Fibroblast of lung (primary cell): ENCODE measurements around the gene ASTN2. TPM values are rescaled to one million over a fixed set of nuclear protein-coding genes. Genes with fewer than 3 reads are reported as not detected.

Source experiments
- DNase-seq, 2 donors: peaks; one replicate each; pipeline versions ENCODE4 v3.0.0 to v3.0.0-alpha.2; 2010; ENCODE audit warnings: low read depth in 2 of 2
- H2AFZ ChIP-seq: 2 replicates; pipeline ENCODE4 v1.5.1; 2012; ENCODE audit warnings: low read length, control low read depth, inconsistent platforms
- H3K27ac ChIP-seq: 2 replicates; pipeline ENCODE4 v1.5.1; 2011; ENCODE audit warnings: low read length, control low read depth; ENCODE audit not compliant: insufficient read depth
- H3K27me3 ChIP-seq: 2 replicates; pipeline ENCODE4 v1.5.1; 2011; ENCODE audit warnings: mild to moderate bottlenecking, low read length; ENCODE audit not compliant: control insufficient read depth, insufficient read depth
- H3K36me3 ChIP-seq: 2 replicates; pipeline ENCODE4 v1.5.1; 2011; ENCODE audit warnings: low read length; ENCODE audit not compliant: control insufficient read depth, insufficient read depth
- H3K4me1 ChIP-seq: 2 replicates; pipeline ENCODE4 v1.5.1; 2011; ENCODE audit warnings: low read length; ENCODE audit not compliant: control insufficient read depth, insufficient read depth; ENCODE audit errors: extremely low read depth
- H3K4me2 ChIP-seq: 2 replicates; pipeline ENCODE4 v1.5.1; 2011; ENCODE audit warnings: low read length, control low read depth; ENCODE audit not compliant: insufficient read depth; ENCODE audit errors: extremely low read depth
- H3K4me3 ChIP-seq, 4 experiments: fragments of 200-600 bp in 1 of 4; sonication (generic) in 1 of 4; replicated peaks in 1 of 4; 2 replicates each; pipeline ENCODE4 v1.5.1; 2011 to 2016; ENCODE audit warnings: low read length in 4 of 4, low read depth in 3 of 4, mild to moderate bottlenecking in 3 of 4, control low read depth in 2 of 4, inconsistent platforms in 1 of 4, mixed read lengths in 1 of 4; ENCODE audit not compliant: insufficient read depth in 1 of 4; ENCODE audit errors: control extremely low read depth in 1 of 4
- H3K79me2 ChIP-seq: 2 replicates; pipeline ENCODE4 v1.5.1; 2012; ENCODE audit warnings: mild to moderate bottlenecking, low read length, inconsistent platforms; ENCODE audit not compliant: control insufficient read depth, insufficient read depth
- H3K9ac ChIP-seq: 2 replicates; pipeline ENCODE4 v1.5.1; 2011; ENCODE audit warnings: mild to moderate bottlenecking, low read length, control low read depth; ENCODE audit not compliant: insufficient read depth
- H3K9me3 ChIP-seq: 2 replicates; pipeline ENCODE4 v1.5.1; 2012; ENCODE audit warnings: low read depth, low read length; ENCODE audit not compliant: control insufficient read depth, insufficient read depth
- H4K20me1 ChIP-seq: 2 replicates; pipeline ENCODE4 v1.5.1; 2011; ENCODE audit warnings: low read length; ENCODE audit not compliant: control insufficient read depth, insufficient read depth; ENCODE audit errors: extremely low read depth
- EZH2 ChIP-seq: IDR thresholded peaks from 2 replicates; pipeline ENCODE4 v1.5.1; 2012; ENCODE audit warnings: low read length, control low read depth, mild to moderate bottlenecking; ENCODE audit errors: missing control alignments
- polyA plus RNA-seq, 2 donors: library from polyadenylated mRNA; depleted of rRNA in 1 of 2; stranded (reverse) in 1 of 2; unstranded in 1 of 2; fragments of >200 nt; gene quantifications; 2 replicates each; pipeline ENCODE4 v1.2.1, GENCODE V29; 2011 to 2012; ENCODE audit warnings: missing spikeins in 1 of 2
- total RNA-seq: library from RNA; depleted of rRNA; stranded (reverse); fragments of >200 nt; gene quantifications from 2 replicates; pipeline ENCODE4 v1.2.1, GENCODE V29; 2014
- TF ChIP-seq, protein P1 (sequence below), 2 donors: IDR thresholded peaks in 1 of 2; conservative IDR thresholded peaks in 1 of 2; 1 replicate in 1 of 2; 2 replicates in 1 of 2; pipeline ENCODE4 v1.5.1; 2011 to 2012; ENCODE audit warnings: low read length in 2 of 2, control low read depth in 1 of 2, inconsistent platforms in 1 of 2, low read depth in 1 of 2, mild to moderate bottlenecking in 1 of 2

ASTN2 gene
- total and polyA plus RNA-seq, 2 donors (not counting 1 experiment from before 2014, with no cell fraction given): 2.2 to 19.2 TPM

DNA sequence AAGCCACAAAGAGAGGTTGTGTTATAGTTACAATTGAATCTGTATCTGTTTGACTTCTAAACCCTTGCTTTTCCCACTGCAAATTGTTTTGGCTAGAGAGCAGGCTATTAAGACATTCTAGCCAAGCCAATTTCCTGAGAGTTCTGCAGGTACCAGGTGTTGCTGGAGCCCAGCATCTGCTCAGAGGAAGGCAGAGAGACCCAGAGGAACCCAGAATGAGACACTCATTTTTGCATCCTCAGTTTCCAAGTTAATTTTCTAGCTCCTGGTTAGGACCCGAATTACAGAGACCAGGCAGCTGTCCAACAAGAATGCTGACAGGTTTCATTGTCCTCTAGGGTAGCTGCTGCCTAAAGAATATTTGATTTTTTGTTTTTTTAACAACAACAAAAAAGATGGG, 461.6 kb downstream of the ASTN2 start:
- no peak overlapping the region for H2AFZ ChIP-seq
- no peak for DNase-seq
- H3K4me3 ChIP-seq: no peak overlapping the region
- H3K9ac ChIP-seq: no peak overlapping the region
- peaks cover 9% of the 10 kb centered on the region for H3K4me1 ChIP-seq
- no peak overlapping the region for H3K4me2 ChIP-seq
- H3K27ac ChIP-seq: no peak overlapping the region
- no peaks in the 10 kb centered on the region for H3K27me3 ChIP-seq
- no peaks in the 10 kb centered on the region for H4K20me1 ChIP-seq
- H3K9me3 ChIP-seq: no peaks in the 10 kb centered on the region
- no peaks in the 10 kb centered on the region for H3K36me3 ChIP-seq
- no peaks in the 10 kb centered on the region for H3K79me2 ChIP-seq
- TF ChIP-seq, protein P1, sequence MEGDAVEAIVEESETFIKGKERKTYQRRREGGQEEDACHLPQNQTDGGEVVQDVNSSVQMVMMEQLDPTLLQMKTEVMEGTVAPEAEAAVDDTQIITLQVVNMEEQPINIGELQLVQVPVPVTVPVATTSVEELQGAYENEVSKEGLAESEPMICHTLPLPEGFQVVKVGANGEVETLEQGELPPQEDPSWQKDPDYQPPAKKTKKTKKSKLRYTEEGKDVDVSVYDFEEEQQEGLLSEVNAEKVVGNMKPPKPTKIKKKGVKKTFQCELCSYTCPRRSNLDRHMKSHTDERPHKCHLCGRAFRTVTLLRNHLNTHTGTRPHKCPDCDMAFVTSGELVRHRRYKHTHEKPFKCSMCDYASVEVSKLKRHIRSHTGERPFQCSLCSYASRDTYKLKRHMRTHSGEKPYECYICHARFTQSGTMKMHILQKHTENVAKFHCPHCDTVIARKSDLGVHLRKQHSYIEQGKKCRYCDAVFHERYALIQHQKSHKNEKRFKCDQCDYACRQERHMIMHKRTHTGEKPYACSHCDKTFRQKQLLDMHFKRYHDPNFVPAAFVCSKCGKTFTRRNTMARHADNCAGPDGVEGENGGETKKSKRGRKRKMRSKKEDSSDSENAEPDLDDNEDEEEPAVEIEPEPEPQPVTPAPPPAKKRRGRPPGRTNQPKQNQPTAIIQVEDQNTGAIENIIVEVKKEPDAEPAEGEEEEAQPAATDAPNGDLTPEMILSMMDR (conservative IDR thresholded peaks at IDR 0.05 in 1 of 2, IDR thresholded peaks at IDR 0.05 in 1 of 2; ENCODE audit: low read depth in 1 of 2, low read length in 2 of 2): no peak

DNA sequence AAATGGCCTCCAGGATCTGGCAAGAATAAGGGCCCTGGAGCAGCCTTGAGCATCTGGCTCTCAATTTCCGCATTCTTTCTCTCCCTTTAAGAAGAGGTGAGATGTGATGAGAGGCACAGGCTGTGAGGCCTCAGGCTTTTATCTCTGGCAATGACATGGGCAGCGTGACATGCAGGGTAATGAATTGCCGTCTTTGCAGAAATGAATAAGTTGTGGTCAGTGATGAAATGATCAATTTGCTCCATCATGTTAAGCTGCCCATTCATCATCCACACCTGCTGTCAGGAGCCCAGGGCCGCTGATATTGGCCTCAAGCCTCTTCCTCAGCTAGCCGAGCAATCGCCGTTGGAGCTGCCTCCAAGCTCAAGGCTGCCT, 462.4 kb downstream of the ASTN2 start:
- H3K36me3 ChIP-seq: no peaks in the 10 kb centered on the region
- no peaks in the 10 kb centered on the region for H4K20me1 ChIP-seq
- no peak overlapping the region for H3K9ac ChIP-seq
- TF ChIP-seq, protein P1 (conservative IDR thresholded peaks at IDR 0.05 in 1 of 2, IDR thresholded peaks at IDR 0.05 in 1 of 2; ENCODE audit: low read depth in 1 of 2, low read length in 2 of 2): no peak
- TF ChIP-seq EZH2: no peak
- no peaks in the 10 kb centered on the region for H3K79me2 ChIP-seq
- H3K4me3 ChIP-seq: no peak overlapping the region
- H3K27ac ChIP-seq: peak overlapping the region; percentile 54
- H3K9me3 ChIP-seq: no peaks in the 10 kb centered on the region
- no peak overlapping the region for H3K4me2 ChIP-seq
- no peak for DNase-seq
- no peak overlapping the region for H2AFZ ChIP-seq
- peaks cover 9% of the 10 kb centered on the region for H3K4me1 ChIP-seq
- no peaks in the 10 kb centered on the region for H3K27me3 ChIP-seq

DNA sequence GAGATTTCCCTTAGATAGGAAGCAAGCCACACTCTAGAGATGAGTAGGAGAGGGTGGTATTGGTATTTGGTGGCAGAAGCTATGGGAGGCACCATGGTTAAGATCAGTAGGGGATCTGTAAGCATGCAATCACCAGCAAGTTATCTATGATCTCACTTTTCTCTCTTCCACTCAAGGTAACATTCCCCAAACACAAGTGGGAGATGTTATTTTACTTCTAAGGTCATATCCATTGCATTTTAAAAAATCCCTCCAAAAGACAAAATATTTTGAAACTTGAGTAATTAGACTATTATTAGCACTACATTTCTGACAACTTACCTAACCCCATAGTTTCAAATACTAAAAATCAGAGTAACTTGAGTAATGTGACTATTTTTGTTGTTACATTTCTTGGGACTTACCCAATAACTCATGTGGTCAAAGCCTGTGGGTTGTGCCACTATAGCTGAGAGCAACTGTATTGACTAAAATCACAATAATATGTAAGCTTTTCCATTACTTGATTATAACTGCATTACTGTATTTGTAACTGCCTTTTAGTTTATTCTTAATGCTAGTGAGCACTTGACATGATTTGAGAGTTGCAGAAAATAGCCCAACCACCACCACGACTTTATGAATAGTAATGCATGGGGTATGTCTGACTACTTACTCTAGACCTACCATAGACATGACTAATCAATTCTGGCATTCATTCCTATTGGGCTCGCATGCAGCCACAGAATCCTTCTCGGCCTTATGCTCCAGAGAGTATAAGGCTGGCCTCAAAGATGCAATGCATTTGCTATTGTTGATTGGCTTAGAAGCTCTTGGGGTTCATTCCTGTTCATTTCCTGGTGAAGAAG, 463.0 kb downstream of the ASTN2 start:
- peak; percentile 64 to 97 for DNase-seq
- no peaks in the 10 kb centered on the region for H4K20me1 ChIP-seq
- no peaks in the 10 kb centered on the region for H3K79me2 ChIP-seq
- no peaks in the 10 kb centered on the region for H3K27me3 ChIP-seq
- no peak overlapping the region for H3K4me3 ChIP-seq
- H3K9me3 ChIP-seq: no peaks in the 10 kb centered on the region
- peak overlapping the region; percentile 54 for H3K27ac ChIP-seq
- TF ChIP-seq EZH2: no peak
- TF ChIP-seq, protein P1 (conservative IDR thresholded peaks at IDR 0.05 in 1 of 2, IDR thresholded peaks at IDR 0.05 in 1 of 2; ENCODE audit: low read depth in 1 of 2, low read length in 2 of 2): no peak
- no peak overlapping the region for H3K4me2 ChIP-seq
- H2AFZ ChIP-seq: no peak overlapping the region
- H3K36me3 ChIP-seq: no peaks in the 10 kb centered on the region
- peaks cover 9% of the 10 kb centered on the region for H3K4me1 ChIP-seq
- H3K9ac ChIP-seq: no peak overlapping the region
